Esophagus squamous epithelium (tissue), 4 donors: ENCODE measurements around the gene NDUFS1.

Experiments used
- CTCF ChIP-seq, 6 experiments: fragments of 450-650 bp in 4 of 6; fragments of 200-600 bp in 2 of 6; sonication (generic) in 2 of 6; IDR thresholded peaks; one replicate each; pipeline ENCODE4 v1.5.1; 2016 to 2019; ENCODE audit warnings: antibody characterized with exemption in 6 of 6, mild to moderate bottlenecking in 4 of 6, moderate library complexity in 4 of 6
- POLR2A ChIP-seq, 4 donors: fragments of 450-650 bp; IDR thresholded peaks; one replicate each; pipeline ENCODE4 v1.6.1; 2017; ENCODE audit warnings: antibody characterized with exemption in 4 of 4, mild to moderate bottlenecking in 4 of 4, moderate library complexity in 3 of 4

- TF ChIP-seq CTCF (IDR thresholded peaks at IDR 0.05) (no peak), POLR2A (IDR thresholded peaks at IDR 0.05) (no peak)
These were observed 87.4 kb downstream of the NDUFS1 start for GRCh38 chr2:206071807-206072206.
